GM10248 (cell line): ENCODE data around the gene NHERF1.

ENCODE experiments used
- CTCF ChIA-PET: fragments of 300-600 bp; sonication (Branson Sonifier 250); formaldehyde crosslinking; extraction: SDS; loops from one replicate; lab custom pipeline; 2021; ENCODE audit warnings: antibody characterized with exemption; lab: Yijun Ruan, JAX
- POLR2A ChIA-PET: fragments of 350-650 bp; sonication (Branson Sonifier 250); formaldehyde crosslinking; extraction: SDS; loops from one replicate; lab custom pipeline; 2020; ENCODE audit warnings: antibody characterized with exemption; lab: Yijun Ruan, JAX
- DNase-seq: peaks from one replicate; pipeline ENCODE4 v3.0.0; 2012; ENCODE audit errors: extremely low spot score
- TF ChIP-seq, protein P1 (sequence below): IDR thresholded peaks from 2 replicates; pipeline ENCODE4 v1.5.1; 2012; ENCODE audit warnings: mild to moderate bottlenecking, low read depth; ENCODE audit errors: extremely low read depth, missing control alignments, control extremely low read depth

NHERF1 gene

DNA sequence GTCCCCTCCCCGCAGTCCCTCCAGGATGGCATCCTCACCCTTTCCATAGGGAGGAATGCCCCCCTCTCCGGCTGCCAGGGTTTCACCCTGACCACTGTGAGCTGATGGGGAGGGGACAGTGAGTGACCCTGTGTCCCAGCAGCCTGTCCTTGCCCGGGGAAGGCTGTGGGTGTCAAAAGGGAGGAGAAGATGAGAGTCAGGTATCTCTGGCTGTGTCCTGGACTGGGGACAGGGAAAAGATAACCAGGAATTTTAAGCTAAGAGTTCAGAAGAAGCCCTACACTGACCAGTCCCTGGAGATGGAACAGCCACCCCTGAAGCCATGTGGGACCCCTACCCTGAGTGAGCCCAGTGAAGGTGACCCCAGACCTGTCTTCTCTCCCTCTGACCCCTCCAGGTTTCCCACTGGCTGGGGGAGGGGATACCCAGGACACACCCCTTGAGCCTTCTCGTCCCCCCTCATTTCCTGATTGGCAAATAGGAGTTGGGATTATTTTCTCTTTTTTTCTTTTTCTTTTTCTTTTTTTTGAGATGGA, 16.4 kb downstream of the NHERF1 start:
- TF ChIP-seq, protein P1, sequence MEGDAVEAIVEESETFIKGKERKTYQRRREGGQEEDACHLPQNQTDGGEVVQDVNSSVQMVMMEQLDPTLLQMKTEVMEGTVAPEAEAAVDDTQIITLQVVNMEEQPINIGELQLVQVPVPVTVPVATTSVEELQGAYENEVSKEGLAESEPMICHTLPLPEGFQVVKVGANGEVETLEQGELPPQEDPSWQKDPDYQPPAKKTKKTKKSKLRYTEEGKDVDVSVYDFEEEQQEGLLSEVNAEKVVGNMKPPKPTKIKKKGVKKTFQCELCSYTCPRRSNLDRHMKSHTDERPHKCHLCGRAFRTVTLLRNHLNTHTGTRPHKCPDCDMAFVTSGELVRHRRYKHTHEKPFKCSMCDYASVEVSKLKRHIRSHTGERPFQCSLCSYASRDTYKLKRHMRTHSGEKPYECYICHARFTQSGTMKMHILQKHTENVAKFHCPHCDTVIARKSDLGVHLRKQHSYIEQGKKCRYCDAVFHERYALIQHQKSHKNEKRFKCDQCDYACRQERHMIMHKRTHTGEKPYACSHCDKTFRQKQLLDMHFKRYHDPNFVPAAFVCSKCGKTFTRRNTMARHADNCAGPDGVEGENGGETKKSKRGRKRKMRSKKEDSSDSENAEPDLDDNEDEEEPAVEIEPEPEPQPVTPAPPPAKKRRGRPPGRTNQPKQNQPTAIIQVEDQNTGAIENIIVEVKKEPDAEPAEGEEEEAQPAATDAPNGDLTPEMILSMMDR: no peak
- ChIA-PET POLR2A (no interaction called here), CTCF (interaction anchor here (1.0 to 9.2 kb wide), 3 partner anchors 20 to 108 kb away, joined by 3 to 52 read pairs (median 4); no protein-coding TSS in a partner anchor)

DNA sequence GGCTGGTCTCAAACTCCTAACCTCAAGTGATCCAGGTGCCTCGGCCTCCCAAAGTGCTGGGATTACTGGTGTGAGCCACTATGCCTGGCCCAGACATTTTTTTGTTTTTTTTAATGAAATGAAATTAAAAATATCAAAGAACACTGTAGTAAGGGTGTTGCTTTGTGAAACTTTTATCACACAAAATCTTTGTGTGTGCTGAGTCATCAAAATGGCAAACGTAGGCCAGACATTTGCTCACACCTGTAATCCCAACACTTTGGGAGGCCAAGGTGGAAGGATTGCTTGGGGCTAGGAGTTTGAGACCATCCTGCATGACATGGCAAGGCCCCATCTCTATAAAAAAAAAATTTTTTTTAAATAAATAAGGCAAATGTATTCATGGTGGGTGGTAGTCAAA, 18.0 kb downstream of the NHERF1 start:
- ChIA-PET POLR2A (no interaction called here), CTCF (interaction anchor here (1.2 to 9.2 kb wide), 5 partner anchors 11 to 109 kb away, joined by 3 to 52 read pairs (median 6); no protein-coding TSS in a partner anchor)
- TF ChIP-seq, protein P1: no peak
- no peak for DNase-seq

More for the DNA sequence above, 16.4 kb downstream of the NHERF1 start:
- DNase-seq: no peak

DNA sequence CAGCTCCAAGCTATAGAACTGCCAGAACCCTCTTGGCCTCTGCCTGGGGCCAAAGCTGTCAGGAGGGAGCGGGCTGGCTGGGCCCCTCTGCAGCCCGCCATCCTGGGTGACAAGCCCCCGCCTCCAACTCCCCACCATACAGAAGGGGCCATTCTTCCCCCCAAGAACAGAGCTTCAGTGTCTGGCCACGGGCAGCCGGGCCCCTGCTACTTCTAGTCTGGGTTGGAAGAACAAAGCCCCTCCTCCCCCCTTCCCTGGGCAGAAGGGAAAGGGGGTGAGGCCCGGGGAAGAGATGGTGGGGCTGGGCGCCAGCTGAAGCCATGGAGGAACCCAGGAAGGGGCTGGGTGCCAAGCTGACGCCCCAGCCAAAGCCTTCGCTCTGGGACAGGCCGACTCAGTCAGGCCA, 18.7 kb downstream of the NHERF1 start:
- POLR2A ChIA-PET: no interaction called here
- CTCF ChIA-PET: interaction anchor here (1.0 to 1.9 kb wide), 5 partner anchors 12 to 110 kb away, joined by 3 to 9 read pairs (median 5); no protein-coding TSS in a partner anchor
- TF ChIP-seq, protein P1: no peak
- no peak for DNase-seq

DNA sequence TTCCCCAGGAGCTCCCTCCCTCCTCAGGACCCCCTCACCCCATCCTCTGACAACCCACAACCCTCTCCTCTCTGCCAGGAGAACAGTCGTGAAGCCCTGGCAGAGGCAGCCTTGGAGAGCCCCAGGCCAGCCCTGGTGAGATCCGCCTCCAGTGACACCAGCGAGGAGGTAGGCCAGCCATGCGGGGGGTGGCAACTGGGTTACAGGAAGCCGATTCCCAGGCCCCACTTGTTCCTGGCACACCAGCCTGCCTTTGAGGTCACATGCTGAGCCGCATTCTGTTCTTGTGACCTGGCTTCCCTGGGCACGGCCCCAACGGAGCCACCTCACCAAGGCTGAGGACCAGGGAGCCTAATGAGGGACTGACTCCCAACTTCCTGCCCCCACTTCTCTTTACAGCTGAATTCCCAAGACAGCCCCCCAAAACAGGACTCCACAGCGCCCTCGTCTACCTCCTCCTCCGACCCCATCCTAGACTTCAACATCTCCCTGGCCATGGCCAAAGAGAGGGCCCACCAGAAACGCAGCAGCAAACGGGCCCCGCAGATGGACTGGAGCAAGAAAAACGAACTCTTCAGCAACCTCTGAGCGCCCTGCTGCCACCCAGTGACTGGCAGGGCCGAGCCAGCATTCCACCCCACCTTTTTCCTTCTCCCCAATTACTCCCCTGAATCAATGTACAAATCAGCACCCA, 19.8 kb downstream of the NHERF1 start:
- CTCF ChIA-PET: interaction anchor here (1.5 kb wide), 1 partner anchor 19 kb away, joined by 4 read pairs; no protein-coding TSS in a partner anchor
- TF ChIP-seq, protein P1: no peak
- POLR2A ChIA-PET: no interaction called here
- DNase-seq: no peak

DNA sequence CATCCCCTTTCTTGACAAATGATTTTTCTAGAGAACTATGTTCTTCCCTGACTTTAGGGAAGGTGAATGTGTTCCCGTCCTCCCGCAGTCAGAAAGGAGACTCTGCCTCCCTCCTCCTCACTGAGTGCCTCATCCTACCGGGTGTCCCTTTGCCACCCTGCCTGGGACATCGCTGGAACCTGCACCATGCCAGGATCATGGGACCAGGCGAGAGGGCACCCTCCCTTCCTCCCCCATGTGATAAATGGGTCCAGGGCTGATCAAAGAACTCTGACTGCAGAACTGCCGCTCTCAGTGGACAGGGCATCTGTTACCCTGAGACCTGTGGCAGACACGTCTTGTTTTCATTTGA, 20.3 kb downstream of the NHERF1 start:
- POLR2A ChIA-PET: no interaction called here
- DNase-seq: no peak
- TF ChIP-seq, protein P1: no peak
- CTCF ChIA-PET: interaction anchor here (1.1 to 8.2 kb wide), 7 partner anchors 11 to 121 kb away, joined by 3 to 88 read pairs (median 19); no protein-coding TSS in a partner anchor

DNA sequence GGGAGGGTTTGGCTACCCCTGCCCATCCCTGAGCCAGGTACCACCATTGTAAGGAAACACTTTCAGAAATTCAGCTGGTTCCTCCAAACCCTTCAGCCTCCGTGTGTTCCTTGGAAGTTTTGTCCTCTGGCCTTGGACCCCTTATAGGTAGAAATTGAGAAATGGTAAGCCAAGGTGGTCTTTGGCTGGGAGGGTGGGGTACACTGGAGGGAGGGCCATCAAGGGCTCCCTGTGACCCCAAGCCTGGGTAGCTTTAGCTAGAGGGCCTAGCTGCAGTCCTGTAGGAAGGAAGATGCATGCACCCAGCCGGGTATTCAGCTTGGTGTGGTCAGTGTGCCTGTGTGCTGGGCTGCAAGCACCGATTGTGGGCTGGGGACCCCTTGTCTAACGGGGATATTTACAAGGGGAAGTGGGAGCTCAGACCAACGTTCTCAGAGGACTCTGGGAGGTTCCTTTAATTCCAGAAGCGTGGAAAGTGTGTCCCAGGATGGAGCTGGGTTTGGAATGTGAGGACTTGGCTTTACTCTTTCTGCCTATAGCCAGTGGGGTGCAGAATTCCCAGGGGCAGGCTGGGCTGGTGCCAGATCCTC, 20.9 kb downstream of the NHERF1 start:
- POLR2A ChIA-PET: no interaction called here
- CTCF ChIA-PET: interaction anchor here (1.0 to 8.2 kb wide), 10 partner anchors 10 to 401 kb away, joined by 3 to 88 read pairs (median 10); no protein-coding TSS in a partner anchor
- TF ChIP-seq, protein P1: no peak
- DNase-seq: no peak
